GM10266 (cell line): ENCODE measurements around the gene ERBB4.

ENCODE experiments used
- DNase-seq: peaks from one replicate; pipeline ENCODE4 v3.0.0; 2012; ENCODE audit errors: extremely low spot score
- CTCF ChIP-seq: IDR thresholded peaks from 2 replicates; pipeline ENCODE4 v1.5.1; 2012; ENCODE audit warnings: mild to moderate bottlenecking, low read depth; ENCODE audit not compliant: control insufficient read depth, insufficient read depth; ENCODE audit errors: missing control alignments

The ERBB4 gene

GRCh38 chr2:212284166-212284565, 254.4 kb downstream of the ERBB4 start:
- no peak for TF ChIP-seq CTCF
- no peak for DNase-seq

GRCh38 chr2:212282671-212283261, 255.8 kb downstream of the ERBB4 start:
- no peak for DNase-seq
- TF ChIP-seq CTCF, result no peak

- no peak for TF ChIP-seq CTCF
Measured at GRCh38 chr2:212276813-212277212, 261.8 kb downstream of the ERBB4 start.

GRCh38 chr2:212274215-212274614, 264.4 kb downstream of the ERBB4 start:
- no peak for TF ChIP-seq CTCF
- DNase-seq, result no peak

More at GRCh38 chr2:212276813-212277212, 261.8 kb downstream of the ERBB4 start:
- DNase-seq, result no peak

GRCh38 chr2:212271583-212271982, 267.0 kb downstream of the ERBB4 start:
- no peak for DNase-seq
- no peak for TF ChIP-seq CTCF

GRCh38 chr2:212269005-212269404, 269.6 kb downstream of the ERBB4 start:
- no peak for DNase-seq
- TF ChIP-seq CTCF, result no peak

GRCh38 chr2:212266297-212266696, 272.3 kb downstream of the ERBB4 start:
- TF ChIP-seq CTCF, result no peak
- no peak for DNase-seq
